Measurements from ENCODE around the gene PLXNA4.

GRCh38 chr7:132565441-132565840, 10.8 kb downstream of the PLXNA4 start:
- TF ChIP-seq, protein P1, sequence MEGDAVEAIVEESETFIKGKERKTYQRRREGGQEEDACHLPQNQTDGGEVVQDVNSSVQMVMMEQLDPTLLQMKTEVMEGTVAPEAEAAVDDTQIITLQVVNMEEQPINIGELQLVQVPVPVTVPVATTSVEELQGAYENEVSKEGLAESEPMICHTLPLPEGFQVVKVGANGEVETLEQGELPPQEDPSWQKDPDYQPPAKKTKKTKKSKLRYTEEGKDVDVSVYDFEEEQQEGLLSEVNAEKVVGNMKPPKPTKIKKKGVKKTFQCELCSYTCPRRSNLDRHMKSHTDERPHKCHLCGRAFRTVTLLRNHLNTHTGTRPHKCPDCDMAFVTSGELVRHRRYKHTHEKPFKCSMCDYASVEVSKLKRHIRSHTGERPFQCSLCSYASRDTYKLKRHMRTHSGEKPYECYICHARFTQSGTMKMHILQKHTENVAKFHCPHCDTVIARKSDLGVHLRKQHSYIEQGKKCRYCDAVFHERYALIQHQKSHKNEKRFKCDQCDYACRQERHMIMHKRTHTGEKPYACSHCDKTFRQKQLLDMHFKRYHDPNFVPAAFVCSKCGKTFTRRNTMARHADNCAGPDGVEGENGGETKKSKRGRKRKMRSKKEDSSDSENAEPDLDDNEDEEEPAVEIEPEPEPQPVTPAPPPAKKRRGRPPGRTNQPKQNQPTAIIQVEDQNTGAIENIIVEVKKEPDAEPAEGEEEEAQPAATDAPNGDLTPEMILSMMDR (IDR thresholded peaks at IDR 0.05): no peak
- no peak for TF ChIP-seq POLR2A (IDR thresholded peaks at IDR 0.05)
